GM19023 (cell line): Measurements from ENCODE around the gene INPP5A.

Experiments used
- ATAC-seq: cut with Tn5 transposase; IDR thresholded peaks from one replicate; pipeline ENCODE4 v1.9.1; 2021; ENCODE audit warnings: mild to moderate bottlenecking, moderate library complexity; ENCODE audit not compliant: unreplicated experiment

INPP5A gene

GRCh38 chr10:132711613-132712121 is 174.1 kb downstream of the INPP5A start:
- ATAC-seq = no peak

DNA sequence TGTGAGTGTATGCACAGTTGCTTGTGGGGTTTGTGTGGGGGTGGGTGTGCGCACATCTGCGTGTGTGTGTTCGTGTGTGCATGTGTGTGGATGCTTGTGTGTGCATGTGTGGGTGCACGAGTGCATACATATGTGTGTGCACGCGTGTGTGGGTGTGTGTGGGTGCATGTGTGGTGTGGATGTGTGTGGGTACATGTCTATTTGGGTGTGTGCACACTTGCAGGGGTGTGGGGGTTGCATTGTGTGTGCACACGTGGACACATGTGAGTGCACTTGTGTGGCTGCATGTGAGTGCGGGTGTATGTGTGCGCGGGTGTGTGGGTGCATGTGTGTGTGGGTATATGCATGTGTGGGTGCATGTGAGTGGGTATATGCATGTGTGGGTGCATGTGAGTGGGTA is 174.7 kb downstream of the INPP5A start:
- no peak for ATAC-seq

DNA sequence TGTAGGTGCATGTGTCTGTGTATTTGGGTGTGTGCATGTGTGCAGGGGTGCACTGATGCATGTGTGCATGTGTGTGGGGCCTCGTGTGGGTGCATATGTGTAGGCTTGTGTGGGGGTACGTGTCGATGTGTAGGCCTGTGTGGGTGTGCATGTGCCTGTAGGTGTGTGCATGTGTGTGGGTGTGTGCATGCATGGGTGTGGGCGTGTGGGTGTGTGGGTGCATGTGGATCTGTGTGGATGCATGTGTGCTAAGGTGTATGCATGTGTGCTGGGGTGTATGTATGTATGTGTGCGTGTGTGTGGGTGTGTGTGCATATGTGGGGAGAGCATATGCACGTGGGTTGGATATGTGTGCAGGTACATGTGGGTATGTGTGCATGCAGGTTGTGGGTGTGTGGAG is 175.2 kb downstream of the INPP5A start:
- no peak for ATAC-seq

- ATAC-seq = no peak
These were observed 176.0 kb downstream of the INPP5A start for GRCh38 chr10:132713421-132714095.

DNA sequence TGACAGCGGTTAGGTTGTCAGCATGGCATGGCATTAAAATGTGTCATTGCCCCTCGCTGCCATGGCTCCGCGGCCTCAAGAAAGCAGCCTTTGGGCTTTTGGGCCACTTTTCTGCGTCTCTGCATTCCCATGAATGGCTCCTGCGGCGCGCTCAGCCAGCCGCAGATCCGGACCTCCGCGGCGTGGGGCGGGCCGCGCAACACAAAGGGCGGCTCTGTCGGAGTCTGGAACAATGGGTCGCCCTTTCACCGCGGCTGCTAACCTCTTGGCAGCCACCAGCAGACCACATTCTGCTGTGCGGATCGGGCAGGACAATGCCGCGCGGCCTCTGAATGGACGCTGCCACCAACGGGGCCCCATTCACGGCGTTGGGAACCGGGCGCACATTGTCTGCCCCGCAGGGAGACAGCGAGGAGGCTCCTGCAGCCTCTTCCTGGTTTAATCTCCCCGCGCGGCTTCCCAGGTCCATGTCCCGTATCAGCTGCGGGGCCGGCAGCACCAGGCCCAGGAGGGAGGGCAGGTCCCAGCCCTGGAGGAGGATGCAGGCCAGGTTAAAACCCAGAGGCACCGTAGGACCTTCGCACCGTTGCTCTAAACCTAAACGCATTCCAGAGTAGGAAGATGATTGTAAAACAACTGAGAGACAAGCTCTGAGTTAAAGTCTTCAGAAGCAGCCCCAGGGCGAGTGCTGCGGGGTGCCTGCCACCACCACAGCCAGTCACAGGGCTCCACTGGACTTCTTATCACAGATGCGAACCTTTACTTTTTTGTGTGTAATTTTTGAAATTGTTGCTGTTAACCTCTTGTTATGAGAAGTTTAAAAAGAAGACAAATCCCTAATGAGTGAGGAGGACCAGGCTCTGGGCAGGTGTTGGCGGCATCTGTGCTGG is 176.8 kb downstream of the INPP5A start:
- ATAC-seq = no peak

DNA sequence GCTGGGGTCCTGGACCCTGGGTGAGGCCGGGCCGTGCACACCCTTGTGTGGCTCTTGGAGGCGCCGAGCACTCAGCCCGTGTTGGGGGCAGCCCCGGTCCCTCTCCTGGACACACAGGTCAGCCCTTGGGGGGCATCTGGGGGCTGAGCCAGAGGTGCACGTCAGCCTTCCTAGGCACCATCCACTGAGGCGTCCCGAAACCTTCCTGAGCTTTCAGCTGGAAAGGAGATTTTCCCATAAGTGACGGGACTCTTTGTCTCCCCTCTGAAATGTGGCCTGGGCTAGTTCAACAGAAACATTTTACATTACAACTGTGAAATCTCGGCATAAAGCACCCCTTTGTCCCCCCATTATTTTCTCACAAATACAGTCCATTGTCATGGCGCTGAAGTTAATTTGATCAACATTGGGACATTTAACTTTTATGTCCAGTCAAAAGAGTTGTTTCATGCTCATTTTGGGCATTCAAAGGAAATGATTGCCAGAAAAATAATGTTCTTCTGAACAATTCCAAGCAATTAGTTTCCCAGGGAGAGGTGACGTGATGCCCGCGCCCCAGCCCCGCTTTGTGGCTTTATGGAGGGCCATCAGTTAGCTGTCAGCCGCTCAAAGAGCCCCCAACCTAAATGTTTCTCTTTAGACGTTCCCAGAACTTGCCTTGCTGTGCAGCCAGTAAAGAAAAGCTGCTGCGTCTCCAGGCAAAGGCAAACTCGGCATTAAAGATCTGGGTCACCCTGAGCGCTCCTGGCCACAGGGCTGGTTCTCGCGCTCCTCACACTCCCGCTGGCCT is 177.6 kb downstream of the INPP5A start:
- ATAC-seq = no peak

DNA sequence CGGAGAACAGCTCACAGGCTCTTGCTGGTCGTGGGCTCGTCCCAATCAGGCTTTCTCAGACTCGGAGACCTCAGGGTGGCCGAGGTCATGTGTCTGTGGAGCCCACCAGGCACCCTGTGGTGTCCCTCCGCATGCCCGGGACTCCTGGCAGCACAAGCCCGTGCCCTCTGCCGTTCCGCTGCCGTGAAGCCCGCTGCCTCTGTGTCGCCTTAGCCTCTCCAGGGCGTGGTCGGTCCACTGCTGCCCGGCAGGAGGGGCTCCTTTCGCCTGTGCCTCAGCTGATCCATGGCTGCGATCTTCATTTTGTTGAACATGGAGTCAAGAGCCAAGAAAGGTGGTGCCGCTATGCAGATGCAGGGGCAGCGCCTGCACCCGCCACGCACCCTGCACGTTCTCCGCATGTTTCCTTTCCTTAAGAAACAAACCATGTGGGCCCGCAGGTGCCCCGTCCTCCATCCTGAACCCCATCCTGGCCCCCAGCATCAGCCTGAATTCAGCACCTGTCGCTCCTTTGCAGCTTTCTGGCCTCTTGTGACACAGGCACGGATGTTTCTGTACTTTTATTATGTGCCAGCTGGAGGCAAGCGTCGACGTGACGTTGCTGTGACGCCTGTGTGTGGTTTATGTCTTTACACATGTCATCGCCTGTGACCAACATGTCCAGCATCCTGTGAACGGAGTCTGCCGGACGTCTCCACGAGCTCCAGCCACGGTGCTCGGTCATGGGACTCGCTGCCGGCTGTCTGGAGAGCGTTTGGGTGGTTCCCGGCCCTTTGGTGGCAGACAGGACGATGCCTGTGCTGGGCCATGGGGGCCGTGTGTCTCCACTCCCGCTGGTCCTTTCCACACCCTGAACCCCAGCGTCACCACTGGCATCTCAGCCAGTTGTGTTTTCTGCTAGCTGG is 178.4 kb downstream of the INPP5A start:
- ATAC-seq = no peak

DNA sequence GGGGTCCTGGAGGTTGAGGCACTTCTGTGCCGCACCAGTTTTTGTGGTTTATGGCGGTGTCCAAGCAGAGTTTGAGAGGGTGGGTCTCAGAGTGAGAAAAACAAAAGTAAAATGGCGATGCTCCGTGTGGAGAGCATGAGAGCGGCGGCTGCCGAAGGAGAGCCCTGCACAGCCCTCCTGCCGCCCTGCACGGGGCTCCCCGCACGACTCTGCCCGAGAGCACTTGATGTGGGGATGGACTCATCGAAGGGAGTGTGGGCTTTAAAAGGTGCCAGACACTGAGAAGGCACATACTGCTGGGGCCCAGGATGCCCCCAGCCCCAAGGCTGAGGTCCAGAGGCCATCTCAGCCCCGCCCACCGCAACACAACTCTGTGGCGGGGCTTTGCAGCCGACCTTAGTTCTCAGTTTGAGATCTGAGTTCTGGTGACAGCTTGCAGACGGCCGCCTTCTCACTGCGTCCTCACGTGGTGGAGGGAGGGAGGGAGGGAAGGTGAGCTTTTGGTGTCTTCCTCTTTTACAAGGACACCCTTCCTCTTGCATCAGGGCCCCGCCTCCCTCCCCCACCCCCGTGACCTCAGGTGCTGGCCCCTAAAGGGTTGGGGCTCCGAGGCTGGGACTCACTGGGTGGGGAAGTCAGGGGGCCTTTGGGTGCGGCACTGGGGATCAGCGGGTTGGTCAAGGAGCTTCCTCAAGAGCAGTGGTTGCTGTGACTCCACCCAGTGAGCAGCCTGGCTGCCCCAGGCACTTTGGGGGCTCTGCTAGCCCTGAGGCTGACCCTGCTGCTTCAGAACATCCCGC is 179.3 kb downstream of the INPP5A start:
- ATAC-seq = no peak

DNA sequence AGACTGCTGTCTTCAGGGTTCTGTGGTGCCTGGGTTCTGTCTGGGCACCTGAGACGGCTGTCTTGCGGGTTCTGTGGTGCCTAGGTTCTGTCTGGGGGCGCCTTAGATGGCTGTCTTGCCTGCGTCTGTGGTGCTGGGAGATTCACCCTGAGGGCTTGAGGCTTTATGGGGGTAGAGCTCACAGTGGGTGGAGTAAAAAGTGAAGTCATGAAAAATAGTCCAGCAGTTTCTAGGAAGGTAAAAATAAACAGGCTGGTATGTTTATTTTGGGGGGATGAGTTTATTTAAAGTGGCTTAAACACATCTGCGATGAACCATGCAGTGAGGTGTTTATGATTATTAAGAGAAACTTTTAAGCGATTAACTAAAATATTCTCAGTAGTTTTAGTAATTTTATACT is 184.1 kb downstream of the INPP5A start:
- no peak for ATAC-seq

DNA sequence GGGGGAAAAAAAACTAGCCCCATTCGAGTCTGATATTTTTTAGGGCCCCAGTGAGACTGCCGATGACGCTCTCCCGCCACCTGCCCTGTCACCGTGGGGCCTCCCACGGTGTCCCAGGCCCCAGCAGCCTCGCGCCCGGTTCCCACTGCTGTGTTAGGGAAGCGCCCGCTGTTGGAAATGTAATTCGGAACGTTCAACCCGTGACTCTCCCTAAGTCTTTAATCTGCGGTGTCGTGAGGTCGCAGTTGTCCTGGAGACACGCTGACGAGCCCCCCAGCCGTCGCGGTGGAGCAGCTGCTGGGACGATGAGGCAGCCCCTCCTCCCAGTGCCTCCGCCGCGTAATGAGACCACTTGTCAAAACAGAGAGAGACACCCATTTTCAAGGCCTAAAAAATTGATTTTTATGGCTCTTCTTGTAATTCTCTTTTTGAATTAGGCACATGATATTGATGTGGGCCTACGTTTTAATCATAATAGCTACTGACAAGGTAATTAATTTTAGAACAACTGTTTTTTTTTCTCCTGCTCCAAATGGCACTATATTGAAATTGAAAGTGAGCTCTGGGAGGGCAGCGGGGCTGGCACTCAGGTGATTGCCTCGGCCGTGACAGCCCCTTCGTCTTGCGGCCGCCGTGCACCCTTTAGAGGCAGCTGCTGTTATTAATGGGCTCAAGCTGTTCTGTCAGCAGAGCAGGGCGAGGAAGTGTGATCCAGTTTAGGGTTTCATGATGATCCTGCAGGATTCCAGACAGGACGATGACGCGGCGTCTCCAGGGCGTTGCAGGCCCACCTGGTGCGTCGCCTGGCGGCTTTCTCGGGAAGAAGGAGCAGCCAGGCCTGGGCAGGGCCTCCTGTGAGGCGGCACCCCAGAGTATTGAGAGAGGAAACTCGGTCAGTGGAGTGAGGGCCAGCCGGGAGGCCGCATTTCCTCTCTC is 185.1 kb downstream of the INPP5A start:
- no peak for ATAC-seq

GRCh38 chr10:132723330-132723970 is 185.9 kb downstream of the INPP5A start:
- no peak for ATAC-seq

DNA sequence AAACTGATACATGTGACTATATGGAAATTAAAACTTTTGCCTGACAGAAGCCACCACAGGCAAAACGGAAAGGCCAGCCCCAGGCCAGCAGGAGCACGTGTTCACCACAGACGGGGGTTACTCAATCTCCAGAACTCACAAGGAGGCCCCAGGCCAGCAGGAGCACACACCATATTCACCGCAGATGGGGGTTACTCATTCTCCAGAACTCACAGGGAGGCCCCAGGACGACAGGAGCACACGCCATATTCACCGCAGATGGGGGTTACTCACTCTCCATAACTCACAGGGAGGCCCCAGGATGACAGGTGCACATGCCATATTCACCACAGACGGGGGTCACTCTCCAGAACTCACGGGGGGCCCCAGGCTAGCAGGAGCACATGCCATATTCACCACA is 186.9 kb downstream of the INPP5A start:
- no peak for ATAC-seq

DNA sequence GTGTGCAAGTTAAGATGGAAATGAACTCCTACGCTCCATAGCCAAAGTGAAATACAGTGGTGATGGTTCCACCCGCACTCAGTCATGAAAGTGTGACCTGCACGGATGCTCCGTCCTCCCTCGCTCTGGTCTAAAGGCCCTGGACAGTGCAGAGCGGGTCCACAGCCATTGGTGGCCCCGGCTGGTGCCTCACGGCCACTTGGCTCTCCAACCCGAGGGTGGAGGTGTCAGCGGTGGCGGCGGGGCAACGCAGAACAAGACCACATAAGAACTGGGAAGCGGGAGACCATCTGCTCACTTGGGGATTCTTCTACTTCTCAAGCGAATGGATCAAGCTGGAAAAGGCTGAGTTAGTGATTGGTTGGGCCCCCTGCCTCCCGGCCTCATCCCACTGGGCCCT is 187.6 kb downstream of the INPP5A start:
- no peak for ATAC-seq

GRCh38 chr10:132726194-132726593 is 188.6 kb downstream of the INPP5A start:
- ATAC-seq = no peak

DNA sequence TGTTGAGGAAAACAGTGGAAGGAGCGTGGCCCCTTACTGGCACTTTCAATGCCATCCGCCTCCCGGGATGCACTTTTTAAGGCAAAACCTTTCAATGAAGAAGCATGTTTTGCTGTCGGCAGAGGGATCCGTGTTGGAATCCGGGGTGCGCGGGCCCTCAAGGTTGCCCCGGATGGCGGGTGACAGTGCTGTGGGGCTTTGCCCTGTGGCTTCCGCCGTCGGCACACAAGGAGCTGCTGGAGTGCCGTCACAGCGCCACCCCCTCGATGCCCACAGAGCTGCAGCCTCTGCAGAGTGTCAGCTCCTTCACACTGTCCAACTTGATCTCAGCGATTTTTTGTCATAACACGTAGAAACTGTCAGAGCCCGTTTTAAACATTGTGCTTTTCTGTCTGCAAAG is 189.4 kb downstream of the INPP5A start:
- no peak for ATAC-seq

DNA sequence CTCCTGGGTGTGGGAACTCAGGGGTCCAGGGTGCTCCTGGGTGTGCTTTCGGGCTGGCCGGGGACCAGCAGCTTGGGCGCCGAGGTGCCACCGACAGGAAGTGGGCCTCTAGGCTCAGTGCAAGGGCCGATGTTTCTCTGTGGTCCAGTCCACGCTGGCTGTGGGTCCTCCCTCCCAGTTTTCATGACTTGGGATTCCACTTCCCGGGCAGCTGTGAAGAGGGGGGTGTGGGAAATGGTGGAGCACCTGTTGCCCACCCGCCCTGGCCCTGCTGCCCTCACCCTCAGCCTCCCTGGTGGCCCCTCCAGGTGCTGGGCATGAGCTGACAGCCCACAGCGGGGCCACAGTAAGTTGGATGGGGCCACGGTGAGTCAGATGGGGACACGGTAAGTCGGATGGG is 189.8 kb downstream of the INPP5A start:
- no peak for ATAC-seq

- no peak for ATAC-seq
These were observed 190.7 kb downstream of the INPP5A start for GRCh38 chr10:132728321-132728720.

- ATAC-seq = no peak
These were observed 191.2 kb downstream of the INPP5A start for GRCh38 chr10:132728741-132729140.
